Prostate gland (tissue), 2 donors: Measurements from ENCODE around the gene CRIP2. TPM values are rescaled to one million over a fixed set of nuclear protein-coding genes. Genes with fewer than 3 reads are reported as not detected.

Source experiments
- DNase-seq: peaks from one replicate; pipeline ENCODE4 v3.0.0-alpha.2; 2019; ENCODE audit warnings: low spot score
- H3K27ac ChIP-seq, 2 donors: fragments of 200-600 bp; sonication (generic); 2 replicates each; pipeline ENCODE4 v1.5.1; 2017 to 2019
- H3K27me3 ChIP-seq: fragments of 200-600 bp; sonication (generic); replicated peaks from 2 replicates; pipeline ENCODE4 v1.5.1; 2019; ENCODE audit not compliant: insufficient read depth
- H3K36me3 ChIP-seq, 2 donors: fragments of 200-600 bp; sonication (generic); 1 replicate in 1 of 2; 2 replicates in 1 of 2; pipeline versions ENCODE4 v1.5.1 to v1.8.1; 2017 to 2019
- H3K4me1 ChIP-seq: fragments of 200-600 bp; sonication (generic); replicated peaks from 2 replicates; pipeline ENCODE4 v1.5.1; 2019
- H3K4me3 ChIP-seq, 2 donors: fragments of 200-600 bp; sonication (generic); 2 replicates each; pipeline ENCODE4 v1.5.1; 2017 to 2019
- H3K9me3 ChIP-seq: fragments of 200-600 bp; sonication (generic); 2 replicates; pipeline ENCODE4 v1.5.1; 2017
- CTCF ChIP-seq, 4 experiments: fragments of 200-600 bp in 2 of 4; fragments of 450-650 bp in 2 of 4; sonication (generic) in 2 of 4; IDR thresholded peaks; 1 replicate in 3 of 4; 2 replicates in 1 of 4; pipeline ENCODE4 v1.5.1; 2016 to 2019; ENCODE audit warnings: antibody characterized with exemption in 4 of 4, mild to moderate bottlenecking in 2 of 4, moderate library complexity in 2 of 4
- POLR2A ChIP-seq: fragments of 450-650 bp; IDR thresholded peaks from one replicate; pipeline ENCODE4 v1.6.1; 2016; ENCODE audit warnings: antibody characterized with exemption, mild to moderate bottlenecking
- POLR2AphosphoS5 ChIP-seq: sonication (generic); formaldehyde crosslinking; IDR thresholded peaks from one replicate; pipeline ENCODE4 v1.6.1; 2017; ENCODE audit warnings: antibody characterized with exemption
- WGBS: methylation state at CpG from one replicate; pipeline ENCODE4 v1.1.5; 2018; 5-methylcytosine and 5-hydroxymethylcytosine counted together
- intact Hi-C: fragments of 100-400 bp; cut with DNase I; formaldehyde crosslinking; loops from one replicate; pipeline ENCODE4 v1.14.2; 2022
- total RNA-seq, 2 donors: library from RNA; depleted of rRNA; stranded (reverse); fragments of >200 nt; gene quantifications; one replicate each; pipeline ENCODE4 v1.1.0, GENCODE V29; 2016

Gene CRIP2
- total RNA-seq, 2 donors from 2014 or later: 86.7 to 134 TPM

- TF ChIP-seq POLR2AphosphoS5 (no peak), POLR2A (no peak), CTCF (IDR thresholded peaks at IDR 0.05) (no peak)
- peaks cover 17% of the 10 kb centered on the region for H3K4me1 ChIP-seq
- no peaks in the 10 kb centered on the region for H3K9me3 ChIP-seq
- H3K27ac ChIP-seq: peak overlapping the region; percentile 6 to 47
- intact Hi-C loops: no loop called here
- H3K4me3 ChIP-seq: peak overlapping the region; percentile 14 to 19
- peaks cover 4% of the 10 kb centered on the region for H3K27me3 ChIP-seq
- no peaks in the 10 kb centered on the region for H3K36me3 ChIP-seq
- WGBS: 10% methylated on average over 42 of the region's 48 CpGs
- DNase-seq: no peak
Measured at GRCh38 chr14:105487449-105487985, 12.9 kb downstream of the CRIP2 start.

DNA sequence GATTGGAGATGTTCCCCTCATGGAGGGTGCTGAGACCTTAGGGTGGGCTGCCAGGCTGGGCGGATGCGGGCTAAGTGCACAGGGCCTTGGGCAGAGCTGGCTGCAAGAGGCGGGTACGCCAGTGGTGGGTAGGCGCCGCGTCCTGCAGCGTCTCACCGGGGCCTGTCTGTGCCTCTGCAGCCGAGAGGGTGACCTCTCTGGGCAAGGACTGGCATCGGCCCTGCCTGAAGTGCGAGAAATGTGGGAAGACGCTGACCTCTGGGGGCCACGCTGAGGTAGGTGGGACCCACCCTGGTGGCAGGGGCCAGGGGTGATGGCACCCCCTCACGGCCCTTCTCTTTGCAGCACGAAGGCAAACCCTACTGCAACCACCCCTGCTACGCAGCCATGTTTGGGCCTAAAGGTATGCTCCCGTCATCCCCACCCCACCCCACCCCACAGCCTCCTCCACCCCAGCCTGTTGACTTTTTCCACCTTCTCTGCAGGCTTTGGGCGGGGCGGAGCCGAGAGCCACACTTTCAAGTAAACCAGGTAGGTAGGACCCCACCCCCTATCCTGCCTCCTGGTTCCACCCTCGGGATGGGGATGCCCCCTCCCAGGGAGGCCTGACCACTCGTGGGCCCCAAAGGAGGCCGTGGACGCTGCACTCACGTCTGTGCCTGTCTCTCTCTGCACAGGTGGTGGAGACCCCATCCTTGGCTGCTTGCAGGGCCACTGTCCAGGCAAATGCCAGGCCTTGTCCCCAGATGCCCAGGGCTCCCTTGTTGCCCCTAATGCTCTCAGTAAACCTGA, 13.6 kb downstream of the CRIP2 start:
- DNase-seq: no peak
- 84% methylated on average over 22 of the region's 26 CpGs for WGBS
- Histone ChIP-seq H3K4me1 (peaks cover 10% of the 10 kb centered on the region), H3K36me3 (no peaks in the 10 kb centered on the region), H3K27ac (peak overlapping the region in 1 of 2 donors; percentile 6), H3K9me3 (no peaks in the 10 kb centered on the region), H3K27me3 (peaks cover 4% of the 10 kb centered on the region), H3K4me3 (no peak overlapping the region)
- intact Hi-C loops: no loop called here
- TF ChIP-seq POLR2A (no peak), POLR2AphosphoS5 (no peak), CTCF (IDR thresholded peaks at IDR 0.05) (no peak)

DNA sequence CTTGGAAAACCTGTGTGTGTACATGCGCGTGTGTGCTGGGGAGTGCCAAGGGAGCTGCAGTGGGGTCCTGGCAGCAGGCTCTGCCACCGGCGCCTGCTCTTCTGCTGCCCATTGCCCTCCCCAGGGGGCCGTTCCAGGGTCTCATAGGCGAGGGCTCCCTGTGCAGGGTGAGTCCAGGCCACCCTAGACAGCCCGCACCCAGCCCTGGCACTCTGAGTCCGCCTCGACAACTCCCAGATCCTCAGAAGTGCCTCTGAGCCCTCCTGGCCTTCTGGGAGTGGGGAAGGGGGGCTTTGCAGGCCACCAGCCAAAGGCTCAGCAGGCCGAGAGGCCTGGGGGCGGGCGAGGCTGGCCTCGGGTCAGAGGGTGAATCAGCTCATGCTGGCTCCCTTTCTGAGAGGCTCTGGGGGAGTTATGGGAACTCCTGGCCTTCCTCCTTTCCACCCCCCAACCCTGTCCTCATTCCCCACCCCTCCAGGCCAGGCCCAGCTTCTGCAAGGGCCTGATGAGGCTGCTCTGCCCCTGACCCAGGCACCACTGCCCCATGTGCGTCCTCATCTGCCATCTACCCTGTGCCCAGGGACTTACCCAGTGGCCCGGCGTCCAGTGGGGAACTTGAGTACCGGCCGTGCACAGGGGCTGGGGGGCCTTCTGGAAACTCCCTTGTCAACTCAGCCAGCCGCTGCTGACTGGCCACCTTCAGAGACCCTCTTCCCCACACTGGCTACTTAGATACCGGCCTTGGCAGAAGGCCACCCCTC, 14.3 kb downstream of the CRIP2 start:
- Histone ChIP-seq H3K36me3 (no peaks in the 10 kb centered on the region), H3K9me3 (no peaks in the 10 kb centered on the region), H3K4me1 (peaks cover 4% of the 10 kb centered on the region), H3K27ac (peak overlapping the region; percentile 93 to 95), H3K4me3 (no peak overlapping the region), H3K27me3 (peaks cover 4% of the 10 kb centered on the region)
- 80% methylated on average over 12 of the region's 20 CpGs for WGBS
- intact Hi-C loops: no loop called here
- DNase-seq: no peak
- TF ChIP-seq POLR2AphosphoS5 (no peak), CTCF (IDR thresholded peaks at IDR 0.05) (no peak), POLR2A (no peak)

GRCh38 chr14:105489542-105490266, 15.1 kb downstream of the CRIP2 start:
- H3K4me3 ChIP-seq: peak overlapping the region; percentile 49 to 64
- 1% methylated on average over 43 of the region's 44 CpGs for WGBS
- TF ChIP-seq POLR2A (peak; percentile 21), CTCF (IDR thresholded peaks at IDR 0.05) (peak; percentile 24 to 91 (median 80)), POLR2AphosphoS5 (peak; percentile 52)
- intact Hi-C loops: loop anchor here (2.0 to 5.0 kb wide), 3 partner anchors 39 to 119 kb away; no protein-coding TSS in a partner anchor
- H3K4me1 ChIP-seq: peaks cover 4% of the 10 kb centered on the region
- H3K27me3 ChIP-seq: peaks cover 4% of the 10 kb centered on the region
- H3K27ac ChIP-seq: peak overlapping the region; percentile 93 to 95
- no peaks in the 10 kb centered on the region for H3K36me3 ChIP-seq
- no peaks in the 10 kb centered on the region for H3K9me3 ChIP-seq
- peak; percentile 90 for DNase-seq
